ENCODE results near the gene G3BP1. TPM values are rescaled to one million over a fixed set of nuclear protein-coding genes. Genes with fewer than 3 reads are reported as not detected.

The G3BP1 gene
- total RNA-seq, 4 donors from 2014 or later = 99.8 to 119 (median 109) TPM

DNA sequence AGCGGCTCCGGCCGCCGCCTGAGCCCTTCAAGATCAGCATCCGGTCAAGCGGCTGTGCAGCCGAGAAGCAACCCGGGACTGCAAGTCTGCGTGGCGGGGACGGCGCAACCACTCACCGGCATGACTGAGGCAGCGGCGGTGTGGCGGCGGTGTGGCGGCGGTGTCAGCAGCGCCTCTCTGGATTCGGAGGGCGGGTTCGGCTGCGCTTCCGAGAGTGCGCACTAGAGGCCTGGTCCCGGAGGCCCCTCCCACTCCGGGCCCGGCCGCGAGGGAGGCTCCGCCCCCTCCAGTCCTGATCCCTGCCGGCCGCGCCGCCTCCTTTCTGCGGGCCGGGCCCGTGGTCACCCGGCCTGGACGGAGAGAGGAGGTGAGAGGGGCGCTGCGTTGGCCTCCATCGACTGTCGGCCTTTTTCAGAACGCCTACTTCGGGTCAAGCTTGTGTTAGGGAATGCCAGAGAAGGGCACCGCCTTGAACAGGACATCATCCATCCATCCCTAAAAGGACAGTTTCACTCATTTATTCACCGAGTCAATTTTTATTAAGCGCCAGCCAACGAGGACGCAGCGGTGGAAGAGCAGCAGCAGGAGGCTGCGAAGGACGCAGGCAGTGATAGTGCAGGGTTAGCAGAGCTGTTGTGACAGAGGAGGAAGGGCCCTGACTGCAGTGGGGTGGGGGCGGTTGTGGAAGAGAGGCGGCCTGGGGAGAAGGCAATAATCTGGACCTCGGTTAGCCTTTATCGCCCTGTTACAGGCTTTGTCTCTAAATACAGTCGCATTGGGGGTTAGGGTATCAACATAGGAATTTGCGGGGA, 13.1 kb upstream of the G3BP1 start, which contains the start of gene ATOX1:
Gene ATOX1 (minus strand): TSS at position 202 of the 812 bp plus-strand sequence. CDS start 80 bp downstream, at position 122.
- intact Hi-C loops (cut with DNase I) = no loop called here
- Histone ChIP-seq H3K27me3 (no peaks in the 10 kb centered on the region), H3K27ac (peak within 1 kb of the TSS; percentile 80 to 91 (median 88)), H3K4me3 (peak within 1 kb of the TSS; percentile 66 to 83 (median 77)), H3K9me3 (no peaks in the 10 kb centered on the region), H3K4me1 (peaks cover 10 to 34% (median 16%) of the 10 kb centered on the region in 3 donors), H3K36me3 (peaks cover 0 to under 1% (median 0%) of the 10 kb centered on the region in 3 donors)
- TF ChIP-seq POLR2A (IDR thresholded peaks at IDR 0.05) = peak in 3 of 4 donors; percentile 9 to 91 (median 87)
- TF ChIP-seq, protein P1, sequence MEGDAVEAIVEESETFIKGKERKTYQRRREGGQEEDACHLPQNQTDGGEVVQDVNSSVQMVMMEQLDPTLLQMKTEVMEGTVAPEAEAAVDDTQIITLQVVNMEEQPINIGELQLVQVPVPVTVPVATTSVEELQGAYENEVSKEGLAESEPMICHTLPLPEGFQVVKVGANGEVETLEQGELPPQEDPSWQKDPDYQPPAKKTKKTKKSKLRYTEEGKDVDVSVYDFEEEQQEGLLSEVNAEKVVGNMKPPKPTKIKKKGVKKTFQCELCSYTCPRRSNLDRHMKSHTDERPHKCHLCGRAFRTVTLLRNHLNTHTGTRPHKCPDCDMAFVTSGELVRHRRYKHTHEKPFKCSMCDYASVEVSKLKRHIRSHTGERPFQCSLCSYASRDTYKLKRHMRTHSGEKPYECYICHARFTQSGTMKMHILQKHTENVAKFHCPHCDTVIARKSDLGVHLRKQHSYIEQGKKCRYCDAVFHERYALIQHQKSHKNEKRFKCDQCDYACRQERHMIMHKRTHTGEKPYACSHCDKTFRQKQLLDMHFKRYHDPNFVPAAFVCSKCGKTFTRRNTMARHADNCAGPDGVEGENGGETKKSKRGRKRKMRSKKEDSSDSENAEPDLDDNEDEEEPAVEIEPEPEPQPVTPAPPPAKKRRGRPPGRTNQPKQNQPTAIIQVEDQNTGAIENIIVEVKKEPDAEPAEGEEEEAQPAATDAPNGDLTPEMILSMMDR (IDR thresholded peaks at IDR 0.05) = peak in 5 of 6 experiments; percentile 15 to 56 (median 41)
- DNase-seq = peak; percentile 57
- 10 to 24% methylated on average over 12 to 24 of the region's 61 CpGs for WGBS, 2 donors

DNA sequence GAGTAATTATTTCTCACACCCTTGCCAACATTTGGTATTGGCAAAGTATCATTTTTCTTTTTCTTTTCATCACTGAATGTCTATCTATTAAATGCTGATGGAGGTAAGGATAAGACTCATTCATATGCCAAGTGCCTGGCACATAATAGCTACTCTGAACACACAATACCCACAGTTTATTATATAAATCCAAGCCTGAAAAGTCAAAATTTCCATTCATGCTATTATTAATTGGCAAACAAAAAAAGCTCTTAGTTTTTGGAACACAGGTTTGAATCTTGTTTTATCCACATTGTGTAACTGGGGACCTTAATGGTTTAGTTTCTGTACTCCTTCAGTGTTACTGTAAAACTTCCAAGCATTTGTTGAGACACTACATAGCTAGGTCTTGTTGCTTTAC, 7.0 kb upstream of the G3BP1 start:
- Histone ChIP-seq H3K9me3 (no peaks in the 10 kb centered on the region), H3K27me3 (no peaks in the 10 kb centered on the region), H3K36me3 (no peaks in the 10 kb centered on the region), H3K4me3 (no peak overlapping the region), H3K27ac (no peak overlapping the region), H3K4me1 (peaks cover 0 to 4% (median 0%) of the 10 kb centered on the region in 3 donors)
- no peak for DNase-seq
- intact Hi-C loops (cut with DNase I) = no loop called here
- TF ChIP-seq, protein P1 (IDR thresholded peaks at IDR 0.05) = no peak
- TF ChIP-seq POLR2A (IDR thresholded peaks at IDR 0.05) = no peak

DNA sequence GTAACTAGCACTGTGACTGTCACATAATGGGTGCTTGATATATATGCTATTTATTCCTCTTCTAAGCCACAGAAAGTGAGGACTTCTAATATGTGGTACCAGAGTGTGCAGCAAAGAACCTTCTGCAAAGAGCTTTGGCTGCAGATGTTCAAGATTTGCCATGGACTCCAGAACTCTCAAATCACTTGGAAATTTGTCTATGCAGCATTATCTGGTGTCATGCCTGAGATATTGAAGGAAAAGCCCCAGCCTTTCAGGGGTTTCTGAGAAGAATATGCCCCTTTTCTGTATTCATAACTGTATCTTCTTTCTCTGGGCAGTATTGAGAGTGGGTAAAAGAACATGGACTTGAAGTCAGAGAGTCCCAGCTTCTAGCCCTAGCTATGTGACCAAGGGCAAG, 4.8 kb upstream of the G3BP1 start:
- no peak for TF ChIP-seq POLR2A (IDR thresholded peaks at IDR 0.05)
- TF ChIP-seq, protein P1 (IDR thresholded peaks at IDR 0.05) = no peak
- intact Hi-C loops (cut with DNase I) = no loop called here

DNA sequence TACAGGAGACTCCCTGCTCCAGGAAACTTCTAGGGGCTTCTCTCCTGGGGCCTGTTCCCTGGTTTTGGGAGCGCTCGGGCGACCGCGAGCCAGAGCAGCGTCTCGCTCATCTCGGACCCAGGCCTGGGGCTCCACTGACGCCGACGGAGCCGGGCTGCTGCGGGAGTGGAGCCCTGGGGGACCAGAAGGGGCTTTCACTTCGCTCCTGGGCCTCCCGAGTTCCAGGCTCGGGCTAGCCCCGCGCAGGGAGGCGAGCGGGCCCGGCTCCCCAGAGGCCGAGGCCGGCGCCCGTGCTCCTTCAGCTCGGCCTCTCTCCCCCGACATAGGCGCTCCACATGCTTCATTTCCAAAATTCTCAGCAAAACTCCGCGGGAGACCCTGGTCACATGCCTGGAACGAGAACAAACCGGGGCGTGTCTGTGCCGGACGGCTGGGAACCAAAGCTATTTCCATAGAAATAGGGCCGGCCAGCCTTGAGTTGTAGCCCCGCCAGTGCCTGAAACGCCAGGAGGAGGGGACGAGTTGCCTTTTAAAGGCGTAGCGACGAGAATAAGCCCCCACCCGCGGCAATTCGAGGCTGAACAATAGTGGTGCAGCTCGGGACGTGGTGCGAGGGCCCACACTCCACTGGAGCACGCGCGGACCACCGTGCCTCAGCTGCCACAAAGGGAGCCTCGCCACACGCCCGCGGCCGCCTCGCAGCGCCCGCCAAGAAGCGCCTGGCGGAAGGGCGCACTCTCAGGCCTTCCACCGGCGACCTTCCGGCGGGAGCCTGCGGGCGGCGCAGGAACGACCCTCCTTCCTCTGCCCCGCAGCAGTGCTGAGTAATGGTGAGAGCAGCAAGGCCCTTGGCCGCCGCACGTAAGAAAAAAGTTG, 1.1 kb upstream of the G3BP1 start:
- TF ChIP-seq, protein P1 (IDR thresholded peaks at IDR 0.05) = no peak
- no peak for TF ChIP-seq POLR2A (IDR thresholded peaks at IDR 0.05)
- 0 to 2% methylated on average over 3 to 9 of the region's 75 CpGs for WGBS, 2 donors

More for the DNA sequence above, 4.8 kb upstream of the G3BP1 start:
- peaks cover 0 to 16% (median 5%) of the 10 kb centered on the region in 3 donors for H3K4me1 ChIP-seq
- H3K4me3 ChIP-seq = no peak overlapping the region
- H3K9me3 ChIP-seq = no peaks in the 10 kb centered on the region
- no peaks in the 10 kb centered on the region for H3K27me3 ChIP-seq
- no peak for DNase-seq
- no peak overlapping the region for H3K27ac ChIP-seq
- no peaks in the 10 kb centered on the region for H3K36me3 ChIP-seq

More for the DNA sequence above, 1.1 kb upstream of the G3BP1 start:
- peak; percentile 65 for DNase-seq
- no peaks in the 10 kb centered on the region for H3K9me3 ChIP-seq
- no peaks in the 10 kb centered on the region for H3K27me3 ChIP-seq
- peaks cover 0 to 46% (median 17%) of the 10 kb centered on the region in 3 donors for H3K4me1 ChIP-seq
- intact Hi-C loops (cut with DNase I) = no loop called here
- H3K27ac ChIP-seq = peak overlapping the region; percentile 95 to 99 (median 96)
- no peaks in the 10 kb centered on the region for H3K36me3 ChIP-seq
- H3K4me3 ChIP-seq = peak overlapping the region; percentile 54 to 74 (median 66)

All from esophagus squamous epithelium (tissue), 5 donors.